Germinal center (tissue), 1 donor: ENCODE measurements around the gene DNAJA1.
"Not testable (repeated sequence)": the region's sequence is repeated elsewhere in the genome, so short reads cannot be mapped to it uniquely, and the experiment has no call there.

Source experiments
- DNase-seq: peaks from one replicate; pipeline ENCODE4 v3.0.0; 2012; ENCODE audit warnings: mixed read lengths, low spot score

The DNAJA1 gene

GRCh38 chr9:33024966-33025571 is at the start of gene DNAJA1:
DNAJA1 (plus strand) TSS chr9:33025273; CDS start chr9:33026485, 1,212 bp downstream.
- DNase-seq = peak; percentile 94

DNA sequence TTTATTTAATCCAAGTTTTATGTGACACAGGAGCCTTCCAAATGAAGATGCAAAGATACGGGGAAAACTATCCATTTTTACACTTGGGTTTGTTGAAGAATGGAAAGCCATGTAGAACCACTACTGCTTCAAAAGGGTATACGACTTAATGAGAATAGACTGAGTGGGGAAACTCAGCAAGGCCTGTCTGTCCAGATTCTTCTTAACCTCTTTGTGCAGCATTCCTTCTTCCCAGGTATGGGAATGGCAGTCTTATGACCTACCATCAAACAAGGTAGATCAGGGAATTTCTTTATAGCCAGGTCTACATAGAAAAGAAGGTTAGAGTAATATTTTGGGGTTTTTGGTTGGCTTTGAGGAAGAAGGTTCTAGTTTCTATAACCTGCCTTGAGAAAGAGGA is 47.0 kb upstream of the DNAJA1 start:
- no peak for DNase-seq

DNA sequence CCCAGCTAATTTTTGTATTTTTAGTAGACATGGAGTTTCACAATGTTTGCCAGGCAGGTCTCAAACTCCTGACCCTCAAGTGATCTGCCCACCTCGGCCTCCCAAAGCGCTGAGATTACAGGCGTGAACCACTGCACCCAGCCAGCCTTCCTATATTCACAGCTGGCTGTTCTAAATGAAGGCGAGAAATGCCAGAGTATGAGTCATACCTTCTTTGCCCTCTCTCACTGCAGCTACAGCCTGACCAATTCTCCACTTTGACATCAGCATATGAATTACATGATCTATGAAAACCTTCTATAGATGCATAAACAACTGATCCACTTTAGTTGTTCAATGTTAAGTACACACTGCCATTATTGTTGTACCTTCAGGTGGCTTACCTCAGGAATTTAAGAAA is 38.1 kb upstream of the DNAJA1 start:
- DNase-seq = no peak

DNA sequence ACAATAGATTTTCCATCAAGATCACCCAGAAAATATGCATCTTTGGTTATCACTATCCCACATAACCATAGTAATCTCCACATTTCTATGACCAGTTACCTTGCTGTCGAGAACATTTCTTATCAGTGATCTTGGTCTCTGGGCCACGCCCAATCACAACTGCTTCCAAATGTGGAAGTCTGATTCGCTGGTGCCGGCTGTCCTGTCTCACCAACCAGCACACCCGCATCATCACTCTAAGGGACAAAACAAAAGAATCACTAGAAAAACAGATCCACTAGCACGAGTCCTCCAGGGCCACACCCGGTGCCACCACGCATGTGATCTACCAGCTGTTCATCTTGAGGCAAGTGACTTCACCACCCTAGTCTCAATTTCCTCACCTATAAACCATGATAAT is 35.4 kb upstream of the DNAJA1 start:
- no peak for DNase-seq

DNA sequence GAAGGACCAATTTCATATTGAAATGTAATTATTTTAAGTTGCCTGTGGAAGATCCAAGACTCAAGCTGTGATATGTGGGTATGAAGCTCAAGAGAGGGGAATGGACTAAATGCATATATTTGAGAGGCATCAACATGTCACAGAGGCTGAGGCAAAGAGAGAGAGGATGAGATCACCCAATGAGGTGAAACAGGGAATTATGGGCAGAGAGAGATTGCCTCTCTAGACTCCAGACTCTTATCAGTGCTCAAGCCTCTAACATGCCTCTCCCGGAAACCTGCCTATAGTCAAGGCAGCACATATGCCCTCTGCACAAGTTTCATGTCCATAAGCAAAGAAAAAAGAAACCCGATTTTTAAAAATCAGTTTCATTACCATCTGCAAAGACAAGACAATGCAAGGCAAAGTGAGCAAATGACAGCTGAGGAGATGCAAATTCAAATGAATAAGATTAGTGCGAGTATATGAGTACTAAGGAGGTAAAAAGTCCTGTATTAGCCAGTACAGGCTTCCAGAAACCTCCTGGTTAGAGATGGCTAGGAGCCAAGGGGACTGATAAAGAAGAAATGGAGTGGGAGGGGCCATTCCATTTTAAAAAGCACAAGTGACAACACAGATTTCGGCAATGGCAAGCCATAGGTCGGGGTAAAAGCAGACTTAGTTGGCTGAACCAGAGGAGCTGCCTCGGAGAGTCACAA is 33.0 kb upstream of the DNAJA1 start:
- no peak for DNase-seq

DNA sequence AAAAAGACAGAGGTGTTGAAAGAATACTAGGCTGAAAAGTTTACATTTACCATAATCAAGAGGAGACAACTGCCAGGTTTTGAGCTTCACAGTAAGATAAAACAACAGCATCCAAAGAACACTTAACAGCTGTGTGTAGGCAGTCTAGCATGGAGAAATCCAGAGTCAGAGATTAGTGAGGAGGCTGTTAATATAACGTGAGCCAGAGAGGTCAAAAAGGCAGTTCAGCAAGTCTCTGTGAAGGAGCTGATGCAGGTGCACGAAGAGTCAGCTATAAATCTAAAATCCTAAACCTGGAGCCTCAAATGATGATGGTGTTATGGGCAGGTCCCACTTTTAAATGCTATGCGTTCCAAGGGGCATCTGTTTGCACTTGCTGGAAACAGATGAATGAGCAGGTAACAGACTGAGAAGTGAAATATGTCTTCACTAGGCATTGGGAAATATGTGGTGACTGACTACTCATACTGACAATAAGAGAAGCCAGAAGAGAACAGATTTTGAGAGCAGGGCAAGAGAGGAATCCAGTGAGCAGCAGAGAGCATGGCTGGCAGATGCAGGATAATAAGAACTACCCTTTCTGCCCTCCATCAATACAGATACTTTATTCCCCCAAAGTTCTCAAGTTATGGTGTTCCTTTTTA is 32.4 kb upstream of the DNAJA1 start:
- DNase-seq = no peak

DNA sequence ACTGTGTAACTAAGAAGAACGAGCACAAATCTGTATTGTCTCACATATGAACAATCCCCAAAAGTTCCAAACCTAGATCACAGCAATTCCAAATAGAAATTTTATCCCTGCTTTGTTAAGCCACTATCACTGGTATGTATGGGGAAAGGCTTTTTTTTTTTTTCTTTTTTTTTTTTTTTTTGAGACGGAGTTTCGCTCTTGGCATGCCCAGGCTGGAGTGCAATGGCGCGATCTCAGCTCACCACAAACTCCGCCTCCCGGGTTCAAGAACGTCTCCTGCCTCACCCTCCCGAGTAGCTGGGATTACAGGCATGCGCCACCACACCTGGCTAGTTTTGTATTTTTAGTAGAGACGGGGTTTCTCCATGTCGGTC is 24.4 kb upstream of the DNAJA1 start:
- not testable (repeated sequence) for DNase-seq

GRCh38 chr9:33005335-33005734 is 19.7 kb upstream of the DNAJA1 start:
- DNase-seq = not testable (repeated sequence)

GRCh38 chr9:33007755-33008154 is 17.3 kb upstream of the DNAJA1 start:
- no peak for DNase-seq

DNA sequence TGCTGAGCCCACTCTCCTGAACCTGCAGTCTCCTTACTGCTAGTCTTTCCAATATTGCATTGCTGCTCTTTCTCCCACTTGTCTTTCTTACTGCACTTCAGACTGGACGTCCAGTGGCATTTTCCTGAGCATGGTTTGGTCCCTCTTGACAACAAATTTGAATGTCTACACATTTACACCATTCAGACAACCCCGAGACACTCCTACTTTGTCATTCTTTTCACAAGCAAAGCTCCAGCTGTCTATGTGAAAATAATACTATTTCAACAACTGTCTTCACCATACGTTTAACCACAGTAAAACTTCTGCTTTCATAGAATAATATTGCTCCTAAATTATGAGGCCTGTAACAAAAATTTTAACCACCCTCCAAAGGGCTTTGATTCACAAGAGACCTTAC is 13.2 kb upstream of the DNAJA1 start:
- no peak for DNase-seq

DNA sequence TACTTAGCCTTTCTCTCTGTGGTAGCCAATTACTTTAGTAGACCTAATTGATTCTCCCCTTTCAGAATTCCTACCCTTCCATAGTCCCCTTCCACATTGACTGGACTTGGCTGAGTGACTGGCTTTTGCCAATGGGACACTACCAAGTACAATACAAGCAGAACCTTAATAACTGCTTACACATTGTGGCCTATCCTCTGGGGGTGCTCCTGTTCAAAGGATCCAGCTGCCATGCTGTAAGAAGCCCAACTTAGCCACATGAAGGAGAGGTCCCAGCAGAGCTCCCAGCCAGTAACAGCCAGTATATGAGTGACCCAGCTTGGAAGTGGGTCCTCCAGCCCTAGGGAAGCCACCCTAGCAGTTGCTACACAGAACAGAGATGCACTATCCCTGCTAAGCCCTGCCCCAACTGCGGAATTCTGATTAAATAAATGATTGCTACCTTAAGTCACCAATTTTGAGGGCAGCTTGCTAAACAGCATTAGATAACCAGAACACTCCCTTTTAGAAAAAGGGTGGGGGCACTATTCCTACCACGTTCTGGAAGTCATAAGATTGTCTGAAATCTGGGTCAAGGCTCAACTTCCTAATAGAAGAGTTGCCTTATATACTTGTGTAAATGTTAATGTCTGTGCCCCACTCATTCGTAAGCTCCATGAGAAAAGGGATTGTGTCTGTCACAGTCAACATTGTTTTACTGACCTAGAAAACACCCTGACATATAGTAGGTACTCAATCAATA is 12.6 kb upstream of the DNAJA1 start:
- no peak for DNase-seq

- DNase-seq = no peak
Observed at GRCh38 chr9:33013962-33014664, 11.0 kb upstream of the DNAJA1 start.

GRCh38 chr9:33014665-33015014 is 10.4 kb upstream of the DNAJA1 start:
- DNase-seq = no peak

- DNase-seq = no peak
Observed at GRCh38 chr9:33017283-33018041, 7.6 kb upstream of the DNAJA1 start.

GRCh38 chr9:33019797-33020196 is 5.3 kb upstream of the DNAJA1 start:
- no peak for DNase-seq

GRCh38 chr9:33022303-33022702 is 2.8 kb upstream of the DNAJA1 start:
- DNase-seq = no peak

DNA sequence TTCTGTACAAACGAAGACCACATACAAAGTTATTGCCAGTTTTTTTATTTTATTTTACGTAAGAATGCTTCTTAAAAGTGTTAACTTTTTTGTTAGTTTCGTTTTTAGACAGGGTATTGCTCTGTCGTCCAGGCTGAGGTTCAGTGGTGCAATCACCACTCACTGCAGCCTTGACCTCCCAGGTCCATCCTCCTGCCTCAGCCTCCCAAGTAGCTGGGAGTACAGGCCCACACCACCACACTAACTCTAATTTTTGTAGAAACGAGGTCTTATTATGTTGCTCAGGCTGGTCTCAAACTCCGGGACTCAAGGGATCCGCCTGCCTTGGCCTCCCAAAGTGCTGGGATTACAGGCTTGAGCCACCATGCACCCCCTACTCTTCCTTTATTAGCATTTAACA is 2.3 kb upstream of the DNAJA1 start:
- DNase-seq = no peak

DNA sequence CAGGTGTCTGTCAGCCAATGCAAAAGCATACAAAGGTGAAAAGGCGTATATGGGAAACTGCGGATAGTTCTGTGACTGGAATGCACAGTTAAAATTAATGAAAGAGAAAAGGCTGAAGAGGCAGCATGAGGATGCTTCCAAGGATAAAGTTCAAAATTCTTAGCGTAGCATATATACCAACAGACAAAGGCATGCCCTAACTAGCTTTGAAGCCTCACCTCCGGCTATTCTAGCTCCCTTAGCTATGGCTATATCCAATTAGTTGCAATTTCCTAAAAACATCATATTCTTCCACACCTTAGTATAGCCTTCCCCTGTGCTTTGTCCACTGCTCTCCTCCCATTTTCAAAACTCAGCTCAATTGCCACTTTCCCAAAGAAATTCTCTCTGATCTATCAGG is 1.4 kb upstream of the DNAJA1 start:
- DNase-seq = no peak

GRCh38 chr9:33024126-33024965 is 727 bp upstream of the DNAJA1 start:
- DNase-seq = no peak

DNA sequence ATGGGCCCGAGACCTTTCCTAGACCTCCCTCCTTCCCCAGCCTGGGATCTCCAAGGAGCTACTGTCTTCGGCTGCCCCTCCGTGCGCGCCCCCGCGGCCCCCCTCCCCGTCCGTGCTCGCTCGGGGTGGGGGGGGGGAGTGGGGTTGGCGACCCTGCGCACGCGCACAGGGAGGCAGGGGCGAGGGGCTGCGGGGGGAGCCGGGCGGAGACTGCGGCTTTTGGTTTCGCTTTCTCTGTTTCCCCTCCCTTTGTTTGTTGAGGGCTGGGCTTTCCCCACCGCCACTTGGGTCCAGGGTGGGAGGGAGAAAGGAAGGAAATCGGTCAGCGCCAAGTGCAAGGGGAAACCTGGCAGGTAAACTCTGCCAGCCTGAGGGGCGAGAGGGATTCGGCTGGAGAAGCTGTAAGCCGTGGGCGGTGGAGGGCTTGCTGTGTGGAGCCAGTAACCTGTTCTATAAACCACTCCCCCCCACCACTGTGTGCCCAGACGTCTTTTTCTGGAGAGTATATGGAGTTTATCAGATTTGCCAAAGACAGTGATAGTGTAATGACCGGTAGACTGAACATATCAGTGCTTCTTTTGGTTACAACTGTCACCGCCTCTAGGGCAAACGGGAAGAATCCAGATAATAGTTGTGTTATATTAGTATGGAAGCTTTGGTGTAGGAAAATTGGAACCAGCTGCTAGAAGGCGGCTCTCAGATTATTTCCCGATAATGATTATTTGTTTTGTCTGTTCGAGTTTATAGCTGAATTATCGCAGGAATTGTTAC is 684 bp downstream of the DNAJA1 start:
- DNase-seq = peak; percentile 76
